A549 (cell line): ENCODE data around the gene CARMIL3.

Source experiments
- ATOH8 ChIP-seq: fragments of 250-450 bp; sonication (Bioruptor Pico); IDR thresholded peaks from 2 replicates; pipeline ENCODE4 v1.5.0; 2020; ENCODE audit warnings: low read depth, mild to moderate bottlenecking, moderate library complexity
- BHLHE40 ChIP-seq: IDR thresholded peaks from 2 replicates; pipeline ENCODE4 v1.6.1; 2012; ENCODE audit warnings: low read depth, low read length, inconsistent platforms
- CEBPB ChIP-seq, 2 experiments: fragments of >200 bp in 1 of 2; sonication (Bioruptor Twin) in 1 of 2; formaldehyde crosslinking in 1 of 2; IDR thresholded peaks; 2 replicates each; pipeline ENCODE4 v1.6.1; 2012 to 2016
- CHD2 ChIP-seq: fragments of 150-350 bp; IDR thresholded peaks from 2 replicates; pipeline ENCODE4 v1.6.1; 2014; ENCODE audit warnings: low read length; ENCODE audit not compliant: partially characterized antibody
- CHD4 ChIP-seq: fragments of 200-600 bp; sonication (generic); IDR thresholded peaks from 2 replicates; pipeline ENCODE4 v1.6.1; 2016; ENCODE audit warnings: antibody characterized with exemption, mild to moderate bottlenecking, borderline replicate concordance
- CTCF ChIP-seq: fragments of >200 bp; sonication (Bioruptor Twin); formaldehyde crosslinking; IDR thresholded peaks from 3 replicates; pipeline ENCODE4 v1.5.1; 2016
- KDM1A ChIP-seq: fragments of 200-600 bp; sonication (generic); IDR thresholded peaks from 2 replicates; pipeline ENCODE4 v1.6.1; 2016; ENCODE audit warnings: low read depth, mild to moderate bottlenecking
- POLR2A ChIP-seq: IDR thresholded peaks from 2 replicates; pipeline ENCODE4 v1.6.1; 2012; ENCODE audit warnings: mild to moderate bottlenecking, low read length
- POLR2AphosphoS2 ChIP-seq: conservative IDR thresholded peaks from 2 replicates; pipeline ENCODE4 v1.6.1; 2012; ENCODE audit warnings: low read length, improper control_type of control experiment, inconsistent platforms
- RAD21 ChIP-seq, 2 experiments: fragments of >200 bp in 1 of 2; sonication (Bioruptor Twin) in 1 of 2; formaldehyde crosslinking in 1 of 2; IDR thresholded peaks in 1 of 2; conservative IDR thresholded peaks in 1 of 2; 2 replicates in 1 of 2; 3 replicates in 1 of 2; pipeline ENCODE4 v1.6.1; 2012 to 2018; ENCODE audit warnings: inconsistent platforms in 1 of 2
- RFX5 ChIP-seq: fragments of 450-650 bp; IDR thresholded peaks from 2 replicates; pipeline ENCODE4 v1.7.1; 2014; ENCODE audit warnings: antibody characterized with exemption, mild to moderate bottlenecking, moderate library complexity

- no peak for TF ChIP-seq KDM1A
- TF ChIP-seq RFX5: no peak
- TF ChIP-seq CEBPB (IDR thresholded peaks at IDR 0.05): no peak
- TF ChIP-seq CTCF: no peak
- no peak for TF ChIP-seq POLR2A
- TF ChIP-seq RAD21 (conservative IDR thresholded peaks at IDR 0.05 in 1 of 2, IDR thresholded peaks at IDR 0.05 in 1 of 2): no peak
- no peak for TF ChIP-seq BHLHE40
- no peak for TF ChIP-seq CHD4
- no peak for TF ChIP-seq ATOH8 (CRISPR knock-in tag)
- TF ChIP-seq CHD2: no peak
- no peak for TF ChIP-seq POLR2AphosphoS2
Observed at GRCh38 chr14:24060443-24060842, 8.6 kb downstream of the CARMIL3 start.
